Activated CD4-positive, alpha-beta T cell treated with anti-CD3 and anti-CD28 coated beads, Interleukin-2, amount 50 U/mL, for 48 hours (primary cell): ENCODE measurements around the gene ACAD8.
"Not testable (repeated sequence)": the region's sequence is repeated elsewhere in the genome, so short reads cannot be mapped to it uniquely, and the experiment has no call there.

Source experiments
- DNase-seq, 2 experiments: peaks; one replicate each; pipeline ENCODE4 v3.0.0-alpha.2; 2020

The ACAD8 gene

DNA sequence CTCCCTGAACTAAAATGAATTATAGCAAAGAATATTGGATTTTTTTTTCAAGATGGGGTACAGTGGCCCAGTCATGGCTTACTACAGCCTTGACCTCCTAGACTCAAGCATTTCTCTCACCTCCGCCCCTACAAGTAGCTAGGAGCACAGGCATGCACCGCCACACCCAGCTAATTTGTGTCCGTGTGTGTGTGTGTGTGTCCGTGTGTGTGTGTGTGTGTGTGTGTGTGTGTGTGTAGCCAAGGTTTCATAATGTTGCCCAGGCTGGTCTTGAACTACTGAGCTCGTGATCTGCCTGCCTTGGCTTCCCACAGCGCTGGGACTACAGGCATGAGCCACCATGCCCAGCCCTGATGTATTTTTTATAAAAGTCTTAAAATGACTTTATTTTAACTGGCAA, 12.8 kb upstream of the ACAD8 start:
- DNase-seq, result no peak

DNA sequence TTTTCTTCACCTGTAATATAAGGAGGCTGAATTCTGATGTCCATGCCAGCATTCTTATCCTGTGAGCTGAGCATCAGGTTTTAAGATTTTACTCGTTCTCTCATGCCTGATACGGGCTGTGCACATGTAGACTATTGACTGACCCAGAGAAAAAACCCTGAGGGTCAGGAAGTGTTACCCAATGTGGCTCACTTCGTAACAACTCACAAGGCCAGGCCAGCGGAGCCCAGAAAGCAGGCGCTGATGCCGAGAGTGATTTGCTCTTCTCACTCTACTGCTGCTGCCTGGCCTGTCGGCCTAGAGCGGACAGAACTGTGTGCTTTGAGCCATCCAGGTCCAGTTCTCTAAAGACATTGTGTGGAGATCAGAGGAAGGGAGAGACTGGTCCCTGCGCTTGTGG, 11.0 kb upstream of the ACAD8 start:
- no peak for DNase-seq

DNA sequence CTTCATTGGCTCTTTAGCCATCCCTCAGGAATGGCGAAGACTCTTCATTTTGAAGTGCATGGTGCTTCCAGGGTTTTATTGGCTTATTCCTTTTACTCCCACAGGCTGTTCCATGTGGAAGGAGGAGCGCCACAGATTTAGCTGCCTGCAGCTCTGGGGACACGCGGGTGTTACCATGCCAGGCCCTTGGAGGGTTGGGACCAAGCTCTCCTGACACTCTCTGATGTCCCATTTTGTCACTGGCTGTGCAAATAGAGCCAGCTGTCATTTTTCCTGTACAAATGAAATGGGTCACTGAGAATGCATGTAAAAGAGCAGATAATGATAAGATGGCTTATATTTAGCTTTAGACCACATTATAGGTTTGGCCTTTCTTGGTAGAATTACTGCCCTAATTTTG, 9.5 kb upstream of the ACAD8 start:
- DNase-seq, result no peak

DNA sequence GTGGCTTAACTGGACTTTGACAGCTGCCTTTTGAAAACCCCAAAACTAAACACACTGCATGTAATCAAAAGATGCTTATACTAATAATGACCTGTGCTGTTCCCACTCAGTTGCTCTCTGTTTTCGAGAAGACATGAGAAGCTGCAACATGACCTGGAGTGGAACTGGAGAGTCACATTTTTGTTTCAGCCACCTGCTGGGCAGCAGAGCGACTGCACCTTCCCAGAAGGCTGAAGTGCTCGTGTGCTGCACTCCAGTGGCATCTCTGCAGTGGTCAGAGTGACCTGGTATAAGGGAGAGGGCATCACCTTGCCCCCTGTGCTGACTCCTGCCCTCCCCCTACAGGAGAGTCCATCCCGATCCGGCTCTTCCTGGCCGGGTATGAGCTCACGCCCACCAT, 8.8 kb upstream of the ACAD8 start:
- no peak for DNase-seq

DNA sequence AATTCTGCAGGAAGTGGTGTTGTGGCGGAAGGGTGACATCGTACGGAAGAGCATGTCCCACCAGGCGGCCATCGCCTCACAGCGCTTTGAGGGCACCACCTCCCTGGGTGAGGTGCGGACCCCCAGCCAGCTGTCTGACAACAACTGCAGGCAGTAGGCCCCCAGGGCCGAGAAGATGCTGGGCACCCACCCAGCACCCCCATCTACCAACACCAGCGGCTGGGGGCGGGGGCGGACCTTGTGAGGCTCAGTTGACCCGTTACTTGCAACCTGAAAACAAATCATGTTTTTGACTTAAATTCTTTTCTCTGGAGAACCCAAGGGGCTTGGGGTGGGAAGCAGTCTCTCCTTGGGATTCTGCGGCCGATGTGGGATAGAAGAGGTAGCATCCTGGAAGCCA, 7.9 kb upstream of the ACAD8 start:
- no peak for DNase-seq

DNA sequence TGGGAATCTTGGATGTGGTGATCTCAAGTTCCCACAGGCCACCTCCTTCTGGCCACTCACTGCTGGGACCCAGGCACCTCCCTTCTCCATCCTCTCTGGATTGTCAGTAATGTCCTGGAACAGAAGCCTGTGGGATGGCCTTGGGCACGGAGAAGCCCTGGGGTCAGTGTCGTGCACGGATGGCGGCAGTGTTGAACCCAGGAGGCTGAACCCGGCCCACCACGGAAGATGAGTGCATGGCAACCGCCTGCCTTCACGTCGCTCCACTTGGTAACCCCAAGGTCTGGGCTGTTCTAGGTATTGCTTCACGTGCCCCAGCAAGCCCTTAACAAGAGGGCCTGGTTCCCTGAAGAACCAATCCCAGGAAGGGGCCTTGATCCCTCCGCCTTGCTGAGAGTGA, 7.3 kb upstream of the ACAD8 start:
- no peak for DNase-seq

DNA sequence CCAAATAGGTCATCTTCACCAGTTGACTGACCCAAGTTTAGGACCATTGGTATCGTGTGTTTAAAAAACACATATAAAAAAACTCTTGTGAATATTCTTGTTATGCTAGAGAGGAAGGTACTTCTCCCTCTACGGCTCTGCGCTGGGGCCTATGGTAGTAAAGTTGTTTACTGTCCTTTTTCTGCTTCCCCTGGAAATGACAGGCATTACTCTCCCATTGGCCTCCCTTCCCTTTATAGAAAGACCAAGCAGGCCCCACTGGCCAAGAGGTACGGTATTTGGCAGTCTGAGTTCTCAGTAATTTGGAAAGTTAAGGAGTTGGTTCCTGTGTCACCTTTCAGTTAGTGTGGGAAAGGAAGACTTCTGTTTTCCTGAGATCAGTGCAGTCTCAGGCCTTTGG, 6.7 kb upstream of the ACAD8 start:
- no peak for DNase-seq

DNA sequence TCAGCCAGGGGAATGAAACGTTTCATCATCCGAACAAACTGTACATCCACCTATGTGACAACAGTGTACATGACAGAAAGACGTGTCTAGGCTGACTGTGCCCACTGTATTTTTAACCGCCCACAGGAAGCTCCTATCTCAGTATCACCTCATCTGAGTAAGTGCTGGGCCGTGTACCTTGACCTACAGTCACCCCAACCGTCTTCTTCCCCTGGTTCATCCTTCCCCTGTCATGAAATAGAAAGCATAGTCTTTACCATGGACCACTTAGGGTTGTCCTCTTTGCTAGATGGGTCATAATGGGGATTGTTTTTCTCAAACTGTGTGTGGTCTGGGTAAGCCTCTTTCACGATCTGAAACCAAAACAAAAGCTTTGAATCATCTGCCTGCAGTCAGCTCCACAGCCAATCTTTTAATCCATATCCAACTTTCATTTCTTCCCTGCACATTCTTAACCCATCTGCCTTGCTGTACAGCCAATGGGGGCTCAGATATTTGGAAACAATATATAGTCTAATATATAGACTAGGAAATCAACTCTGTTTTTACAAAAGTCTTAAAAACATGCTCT, 4.4 kb upstream of the ACAD8 start:
- peak in 1 of 2 experiments; percentile 18 for DNase-seq

DNA sequence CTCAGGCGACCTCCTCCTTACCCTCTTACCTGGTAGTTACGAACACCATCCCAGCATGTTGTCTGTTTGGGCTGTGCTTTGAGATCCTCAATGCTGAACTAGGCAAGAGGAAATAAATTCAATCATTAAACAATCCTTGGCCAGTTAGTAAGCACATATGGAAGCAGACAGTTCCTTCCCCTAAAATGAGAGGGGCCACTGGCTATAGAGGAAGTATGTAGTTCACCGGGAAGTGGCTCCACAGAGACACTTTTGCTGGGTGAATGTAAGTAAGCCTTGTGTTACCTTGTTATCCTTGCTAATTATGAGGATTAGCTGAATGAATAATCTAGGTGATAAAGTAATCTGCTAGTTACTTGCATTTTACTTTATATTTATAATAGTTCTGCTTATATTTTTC, 3.1 kb upstream of the ACAD8 start:
- no peak for DNase-seq

DNA sequence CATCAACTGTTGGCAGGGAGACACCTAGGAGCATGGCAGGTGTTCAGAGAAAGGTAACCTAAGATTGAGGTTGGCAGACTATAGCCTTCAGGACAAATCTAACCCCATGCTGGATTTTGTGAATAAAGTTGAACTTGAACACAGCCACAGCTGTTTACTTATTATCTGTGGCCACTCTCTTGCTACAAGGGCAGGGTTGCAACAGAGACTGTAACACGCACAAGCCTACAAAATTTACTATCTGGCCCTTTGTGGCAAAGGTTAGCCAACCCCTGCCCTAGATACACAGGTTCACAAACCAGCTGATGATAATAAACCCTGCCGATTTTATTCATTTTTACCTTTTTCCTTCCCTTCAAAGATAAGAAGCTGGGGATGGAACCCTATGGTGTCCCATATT, 2.7 kb upstream of the ACAD8 start:
- DNase-seq, result no peak

DNA sequence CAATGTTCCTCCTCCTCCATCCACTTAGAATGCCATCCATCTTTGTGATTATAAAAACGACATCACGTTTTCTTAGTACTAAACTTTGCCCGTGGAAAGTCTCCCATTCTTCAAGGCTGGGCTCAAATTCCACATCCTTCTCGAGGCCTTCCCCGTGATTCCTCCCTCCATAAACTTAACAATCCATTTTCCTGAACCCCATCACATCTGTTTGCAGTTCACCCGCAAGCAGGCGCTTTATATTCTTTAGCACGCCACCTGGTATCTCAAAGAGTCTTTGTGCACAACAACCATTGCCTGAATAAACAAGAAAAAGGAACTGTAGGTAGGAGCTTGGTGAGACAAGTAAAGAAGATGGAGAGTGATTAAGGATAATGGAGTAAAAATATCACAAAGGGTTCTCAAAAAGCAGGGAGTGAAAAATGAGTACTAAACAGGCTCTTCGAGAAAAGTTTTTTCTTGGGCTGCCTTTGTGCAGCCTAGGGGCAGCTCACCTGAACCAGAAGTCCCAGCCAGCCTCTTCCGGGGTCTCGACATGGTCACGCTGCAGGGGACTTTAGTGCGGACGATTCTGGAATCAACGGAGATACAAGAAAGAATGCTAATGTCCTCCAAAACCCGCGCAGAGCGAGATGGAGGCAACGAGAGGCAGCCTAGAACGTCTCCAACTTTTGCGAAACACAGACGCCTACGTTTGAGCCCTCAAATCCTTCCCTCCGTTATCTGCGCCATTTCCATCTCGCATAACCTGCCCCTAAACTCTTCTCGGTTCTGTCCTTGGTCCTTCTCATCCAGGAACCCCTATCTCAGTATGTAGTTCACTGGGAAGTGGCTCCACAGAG, 801 bp upstream of the ACAD8 start:
- peak; percentile 21 to 41 for DNase-seq

DNA sequence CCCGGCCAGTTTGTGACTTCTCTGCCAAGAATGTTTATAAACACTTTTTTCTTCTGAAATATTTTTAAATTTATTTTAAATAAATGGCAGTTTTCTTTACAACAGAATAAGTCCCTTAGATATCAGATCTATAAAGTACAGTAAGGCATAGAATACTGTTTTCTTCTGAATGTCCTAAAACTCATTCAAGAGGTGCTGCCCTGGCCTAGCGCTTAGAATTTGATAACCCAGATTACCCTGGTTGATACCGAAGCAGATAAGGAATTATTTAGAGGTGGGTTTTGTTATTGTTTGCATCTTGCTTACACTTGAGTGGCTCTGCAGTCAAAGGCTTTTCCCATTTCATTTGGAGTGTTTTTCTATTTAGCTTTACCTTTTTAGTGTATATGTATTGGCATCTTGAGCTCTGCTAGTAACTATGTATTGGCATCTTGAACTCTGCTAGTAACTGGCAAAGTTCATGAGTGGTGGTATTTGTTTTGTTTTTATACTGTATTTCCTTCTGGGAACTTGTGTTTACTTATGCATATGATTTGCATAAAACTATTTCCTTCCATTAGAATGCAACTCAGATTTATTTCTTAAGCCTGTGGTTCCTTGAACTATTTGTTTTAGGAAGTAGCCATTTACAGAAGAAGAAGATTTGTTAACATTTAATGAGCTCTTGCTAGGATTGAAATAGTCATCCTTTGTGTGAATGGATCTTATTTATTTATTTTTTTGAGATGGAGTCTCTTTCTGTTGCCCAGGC, 1.2 kb downstream of the ACAD8 start:
- no peak for DNase-seq

DNA sequence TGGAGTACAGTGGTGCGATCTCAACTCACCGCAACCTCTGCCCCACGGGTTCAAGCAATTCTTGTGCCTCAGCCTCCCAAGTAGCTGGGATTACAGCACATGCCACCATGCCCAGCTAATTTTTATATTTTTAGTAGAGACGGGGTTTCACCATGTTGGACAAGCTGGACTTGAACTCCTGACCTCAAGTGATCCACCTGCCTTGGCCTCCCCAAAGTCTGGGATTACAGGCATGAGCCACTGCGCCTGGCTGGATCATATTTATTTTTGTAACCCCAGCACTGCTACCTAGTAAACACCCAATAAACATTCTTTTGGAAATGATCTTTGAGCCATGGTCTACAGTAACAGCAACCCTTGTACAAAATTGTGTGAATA, 1.8 kb downstream of the ACAD8 start:
- not testable (repeated sequence) for DNase-seq

DNA sequence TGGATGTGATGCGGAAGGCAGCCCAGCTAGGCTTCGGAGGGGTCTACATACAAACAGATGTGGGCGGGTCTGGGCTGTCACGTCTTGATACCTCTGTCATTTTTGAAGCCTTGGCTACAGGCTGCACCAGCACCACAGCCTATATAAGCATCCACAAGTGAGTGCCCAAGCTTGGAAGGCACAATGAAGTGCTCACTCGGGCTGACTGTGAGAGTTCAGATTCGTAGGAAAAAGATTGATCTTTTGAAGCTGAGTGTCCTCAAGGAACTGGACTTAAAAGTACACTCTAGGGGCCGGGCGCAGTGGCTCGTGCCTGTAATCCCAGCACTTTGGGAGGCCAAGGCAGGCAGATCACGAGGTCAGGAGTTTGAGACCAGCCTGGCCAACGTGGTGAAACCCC, 3.7 kb downstream of the ACAD8 start:
- no peak for DNase-seq

DNA sequence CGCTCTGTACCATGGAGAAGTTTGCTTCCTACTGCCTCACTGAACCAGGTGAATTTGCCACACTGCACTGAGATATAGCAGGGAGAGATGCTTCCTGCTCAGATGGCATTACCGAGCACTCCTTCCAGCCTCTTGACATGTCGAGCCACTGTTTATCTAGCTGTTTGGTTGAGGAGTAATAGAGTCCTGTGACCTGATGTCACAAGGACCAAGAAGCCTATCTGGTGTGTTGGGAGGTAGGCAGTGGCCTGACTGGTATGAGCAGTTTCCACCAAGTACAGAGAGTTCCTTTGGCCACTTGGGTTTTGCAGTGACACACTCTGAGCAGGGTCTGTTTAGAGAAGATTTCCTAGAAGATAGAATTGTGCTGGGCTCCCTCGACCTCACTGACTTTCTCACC, 5.2 kb downstream of the ACAD8 start:
- DNase-seq, result no peak

DNA sequence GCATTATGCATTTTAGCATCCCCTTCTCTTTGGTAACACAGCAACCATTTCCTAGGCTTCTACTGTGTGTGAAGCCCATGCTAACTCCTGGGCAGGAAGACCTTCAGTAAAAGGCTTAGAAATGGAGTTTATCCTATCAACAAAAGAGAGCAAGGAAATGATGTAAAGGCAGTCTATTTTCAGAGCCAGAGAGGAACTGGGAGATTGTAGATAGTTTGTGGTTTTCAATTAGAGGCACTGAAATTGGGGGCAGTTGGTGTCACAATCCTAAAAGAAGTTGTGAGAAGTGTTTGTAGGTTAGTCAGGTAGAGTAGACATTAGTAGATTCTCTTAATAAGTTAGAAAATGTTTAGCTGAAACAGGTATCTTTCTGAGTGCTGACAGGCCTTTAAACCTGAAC, 7.1 kb downstream of the ACAD8 start:
- DNase-seq, result no peak

DNA sequence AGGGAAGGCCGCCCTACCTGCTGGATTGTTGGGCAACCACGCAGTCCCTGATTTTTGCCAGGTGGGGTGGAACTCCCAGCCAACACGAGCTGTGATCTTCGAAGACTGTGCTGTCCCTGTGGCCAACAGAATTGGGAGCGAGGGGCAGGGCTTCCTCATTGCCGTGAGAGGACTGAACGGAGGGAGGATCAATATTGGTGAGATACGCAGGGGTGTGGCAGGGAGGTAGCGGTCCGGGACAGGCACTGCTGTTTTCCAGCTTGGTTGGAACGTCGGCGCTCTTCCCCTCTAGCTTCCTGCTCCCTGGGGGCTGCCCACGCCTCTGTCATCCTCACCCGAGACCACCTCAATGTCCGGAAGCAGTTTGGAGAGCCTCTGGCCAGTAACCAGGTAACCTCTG, 7.6 kb downstream of the ACAD8 start:
- no peak for DNase-seq

DNA sequence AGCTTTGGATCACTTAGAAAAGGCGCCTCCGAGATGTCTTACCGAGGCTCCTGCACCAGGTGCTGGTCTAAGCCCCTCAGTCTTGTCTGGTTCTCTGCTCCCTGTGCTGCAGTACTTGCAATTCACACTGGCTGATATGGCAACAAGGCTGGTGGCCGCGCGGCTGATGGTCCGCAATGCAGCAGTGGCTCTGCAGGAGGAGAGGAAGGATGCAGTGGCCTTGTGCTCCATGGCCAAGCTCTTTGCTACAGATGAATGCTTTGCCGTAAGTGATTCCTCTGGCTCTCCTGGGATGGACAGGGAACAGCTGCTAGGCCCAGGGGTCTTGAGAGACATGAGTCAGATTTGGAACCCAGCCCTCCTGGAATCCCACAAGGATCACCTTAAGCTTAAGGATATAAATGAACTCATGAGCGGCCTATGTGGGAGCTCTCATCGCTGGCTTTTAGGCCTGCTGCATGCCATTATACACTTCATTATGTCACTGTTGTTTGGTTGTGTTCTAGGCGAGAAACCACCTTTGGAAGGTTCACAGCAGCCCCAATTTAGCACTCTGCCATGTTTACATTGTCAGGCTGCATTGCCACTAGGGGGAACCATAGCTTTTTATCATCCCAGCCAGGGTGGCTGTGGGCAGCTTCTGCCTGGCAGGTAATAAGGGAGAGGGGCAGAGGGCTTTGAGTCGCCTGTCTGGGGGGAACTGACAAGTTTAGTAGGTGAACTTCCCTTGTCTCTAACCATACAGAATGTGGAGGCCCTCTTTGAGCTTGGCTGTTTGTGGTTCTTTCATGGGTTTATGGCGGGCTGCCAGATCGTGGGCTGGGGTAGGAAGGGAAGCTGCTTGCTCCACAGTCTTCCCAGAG, 8.5 kb downstream of the ACAD8 start:
- peak; percentile 21 to 36 for DNase-seq

DNA sequence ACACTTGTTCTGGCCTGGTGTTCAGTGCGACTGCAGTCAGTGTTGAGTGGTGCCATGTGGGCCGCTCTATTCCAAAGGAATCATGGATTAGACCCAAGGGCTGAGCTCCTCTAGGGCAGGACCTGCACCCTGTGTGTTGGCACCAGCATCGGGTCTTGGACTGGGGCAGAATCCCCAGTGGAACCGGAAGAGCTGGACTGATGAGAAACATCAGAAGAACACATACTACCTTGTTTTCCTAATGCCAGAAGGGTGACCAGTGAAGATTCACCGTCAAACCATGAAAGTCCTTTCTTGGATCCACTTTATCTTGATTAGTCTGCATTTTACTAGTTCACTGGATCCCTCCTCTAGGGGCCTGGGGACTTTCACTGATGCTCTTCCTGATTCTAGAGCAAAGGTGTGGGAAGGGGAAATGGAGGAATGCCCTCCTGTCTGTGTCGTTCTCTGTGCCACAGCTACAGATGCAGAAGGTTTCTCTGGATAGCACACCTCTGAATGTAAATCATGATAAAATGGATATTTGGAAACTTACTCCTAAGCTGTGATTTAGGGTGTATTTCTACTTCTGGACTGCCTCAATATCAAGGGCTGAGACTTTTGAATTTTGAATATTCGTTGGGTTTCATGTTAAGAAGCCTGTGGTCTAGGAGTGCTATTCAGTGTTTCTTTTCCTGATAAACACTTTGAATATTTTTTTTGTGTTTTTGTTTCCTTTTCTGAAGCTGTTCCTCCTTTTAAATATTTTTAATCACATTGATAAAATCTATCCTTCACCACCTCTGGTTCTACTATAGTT, 11.8 kb downstream of the ACAD8 start:
- no peak for DNase-seq

DNA sequence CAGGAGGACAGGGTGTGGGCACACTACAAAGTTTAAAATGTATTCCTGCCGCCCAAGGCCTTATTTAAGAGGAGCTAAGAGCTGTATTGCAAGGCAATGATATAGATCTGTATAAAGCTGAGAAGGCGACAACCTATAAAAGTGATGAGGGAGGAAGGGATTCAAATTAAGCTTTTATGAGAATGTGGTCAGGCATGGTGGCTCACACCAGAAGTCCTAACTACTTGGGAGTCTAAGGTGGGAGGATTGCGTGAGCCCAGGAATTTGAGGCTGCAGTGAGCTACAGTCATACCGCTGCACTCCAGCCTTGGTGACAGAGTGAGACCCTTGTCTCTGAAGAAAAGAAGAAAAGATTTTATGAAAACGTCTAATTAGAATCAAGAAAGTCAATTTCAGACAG, 13.1 kb downstream of the ACAD8 start:
- DNase-seq, result no peak

DNA sequence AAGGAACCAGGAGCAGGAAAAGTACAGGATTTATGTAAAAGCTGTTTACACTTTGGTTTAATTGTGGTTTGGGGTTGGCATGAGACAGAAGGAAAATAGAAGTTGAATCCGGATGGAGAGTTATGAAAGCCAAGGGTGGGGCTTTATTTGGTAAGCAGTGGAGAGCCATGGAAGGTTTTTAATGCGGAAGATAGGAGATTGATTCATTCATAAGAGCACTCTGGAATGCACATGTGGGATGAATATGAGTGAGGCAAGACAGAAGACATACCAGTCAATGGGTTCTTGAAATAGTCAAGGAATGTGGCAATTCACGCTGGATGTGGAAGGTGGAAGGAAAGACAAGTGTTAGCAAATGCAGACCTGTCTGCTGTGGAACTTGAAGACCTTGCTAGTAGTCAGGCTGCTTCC, 13.5 kb downstream of the ACAD8 start:
- no peak for DNase-seq

DNA sequence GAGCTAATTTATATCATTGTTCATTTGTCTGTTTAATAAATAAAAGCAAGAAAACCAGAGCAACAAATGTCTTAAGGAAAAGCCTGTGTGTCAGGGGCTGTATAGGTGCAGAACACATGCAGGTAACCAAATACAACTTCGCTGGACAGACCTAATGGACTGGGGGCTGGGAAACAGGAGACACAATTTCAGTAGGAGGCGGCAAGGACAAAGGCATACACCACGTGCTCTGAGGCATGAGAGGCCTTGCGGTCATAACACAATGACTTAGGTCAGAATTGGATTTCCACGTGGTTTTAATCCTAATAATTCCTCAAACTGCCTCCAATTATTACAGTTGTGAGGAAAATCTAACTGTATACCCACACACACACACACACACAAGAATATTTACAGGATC, 14.1 kb downstream of the ACAD8 start:
- DNase-seq, result no peak
